GM10248 (cell line): ENCODE data around the gene ZBED4.

Experiments used
- CTCF ChIA-PET: fragments of 300-600 bp; sonication (Branson Sonifier 250); formaldehyde crosslinking; extraction: SDS; loops from one replicate; lab custom pipeline; 2021; ENCODE audit warnings: antibody characterized with exemption; lab: Yijun Ruan, JAX
- POLR2A ChIA-PET: fragments of 350-650 bp; sonication (Branson Sonifier 250); formaldehyde crosslinking; extraction: SDS; loops from one replicate; lab custom pipeline; 2020; ENCODE audit warnings: antibody characterized with exemption; lab: Yijun Ruan, JAX
- DNase-seq: peaks from one replicate; pipeline ENCODE4 v3.0.0; 2012; ENCODE audit errors: extremely low spot score
- CTCF ChIP-seq: IDR thresholded peaks from 2 replicates; pipeline ENCODE4 v1.5.1; 2012; ENCODE audit warnings: mild to moderate bottlenecking, low read depth; ENCODE audit errors: extremely low read depth, missing control alignments, control extremely low read depth

Gene ZBED4, protein sequence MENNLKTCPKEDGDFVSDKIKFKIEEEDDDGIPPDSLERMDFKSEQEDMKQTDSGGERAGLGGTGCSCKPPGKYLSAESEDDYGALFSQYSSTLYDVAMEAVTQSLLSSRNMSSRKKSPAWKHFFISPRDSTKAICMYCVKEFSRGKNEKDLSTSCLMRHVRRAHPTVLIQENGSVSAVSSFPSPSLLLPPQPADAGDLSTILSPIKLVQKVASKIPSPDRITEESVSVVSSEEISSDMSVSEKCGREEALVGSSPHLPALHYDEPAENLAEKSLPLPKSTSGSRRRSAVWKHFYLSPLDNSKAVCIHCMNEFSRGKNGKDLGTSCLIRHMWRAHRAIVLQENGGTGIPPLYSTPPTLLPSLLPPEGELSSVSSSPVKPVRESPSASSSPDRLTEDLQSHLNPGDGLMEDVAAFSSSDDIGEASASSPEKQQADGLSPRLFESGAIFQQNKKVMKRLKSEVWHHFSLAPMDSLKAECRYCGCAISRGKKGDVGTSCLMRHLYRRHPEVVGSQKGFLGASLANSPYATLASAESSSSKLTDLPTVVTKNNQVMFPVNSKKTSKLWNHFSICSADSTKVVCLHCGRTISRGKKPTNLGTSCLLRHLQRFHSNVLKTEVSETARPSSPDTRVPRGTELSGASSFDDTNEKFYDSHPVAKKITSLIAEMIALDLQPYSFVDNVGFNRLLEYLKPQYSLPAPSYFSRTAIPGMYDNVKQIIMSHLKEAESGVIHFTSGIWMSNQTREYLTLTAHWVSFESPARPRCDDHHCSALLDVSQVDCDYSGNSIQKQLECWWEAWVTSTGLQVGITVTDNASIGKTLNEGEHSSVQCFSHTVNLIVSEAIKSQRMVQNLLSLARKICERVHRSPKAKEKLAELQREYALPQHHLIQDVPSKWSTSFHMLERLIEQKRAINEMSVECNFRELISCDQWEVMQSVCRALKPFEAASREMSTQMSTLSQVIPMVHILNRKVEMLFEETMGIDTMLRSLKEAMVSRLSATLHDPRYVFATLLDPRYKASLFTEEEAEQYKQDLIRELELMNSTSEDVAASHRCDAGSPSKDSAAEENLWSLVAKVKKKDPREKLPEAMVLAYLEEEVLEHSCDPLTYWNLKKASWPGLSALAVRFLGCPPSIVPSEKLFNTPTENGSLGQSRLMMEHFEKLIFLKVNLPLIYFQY

DNA sequence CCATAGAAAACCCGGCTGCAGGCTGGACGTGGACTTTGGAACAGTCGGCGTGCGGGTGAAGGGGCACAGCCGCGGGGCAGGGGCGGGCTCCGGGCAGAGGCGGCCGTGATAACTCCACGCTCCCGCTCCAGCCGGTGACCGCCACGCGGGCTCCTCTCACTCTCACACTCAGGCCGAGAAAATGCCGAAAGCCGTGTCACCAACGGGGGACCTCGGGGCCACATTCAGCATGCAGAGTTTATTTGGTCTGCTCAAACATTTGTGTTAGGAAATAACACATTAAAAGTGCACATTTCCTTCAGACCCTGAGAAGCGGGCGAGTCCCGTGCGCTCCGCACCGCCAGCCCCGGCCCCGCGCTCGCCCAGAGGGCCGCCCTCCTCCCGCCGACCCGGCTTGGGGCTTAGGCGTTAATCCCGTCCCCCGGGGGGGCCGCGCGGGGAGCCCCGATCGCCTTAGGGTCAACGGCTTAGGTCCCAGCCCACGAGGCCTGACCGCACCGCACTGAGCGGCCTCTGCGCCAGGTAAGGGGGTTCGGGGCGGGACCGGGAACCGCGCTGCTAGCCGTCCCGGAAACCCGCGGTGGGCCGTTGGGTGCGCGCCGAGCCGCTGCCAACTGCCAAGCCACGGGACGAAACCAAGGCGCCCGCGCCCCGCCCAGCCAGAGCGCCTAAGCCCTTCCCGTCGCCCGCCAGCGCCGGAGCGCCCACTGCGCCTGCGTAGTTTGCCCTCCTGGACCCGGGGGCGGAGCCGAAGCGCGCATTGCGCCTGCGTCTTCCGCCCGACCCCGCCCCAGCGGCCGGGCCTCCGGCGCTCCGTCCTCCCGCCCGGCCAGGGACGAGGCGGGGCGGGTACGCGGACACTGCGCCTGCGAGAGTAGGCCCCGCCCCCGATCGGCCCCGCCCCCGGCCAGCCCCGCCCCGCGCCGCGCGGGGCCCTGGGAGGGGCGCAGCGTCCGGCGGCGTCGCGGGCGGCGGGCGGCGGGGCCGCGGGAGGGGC lies at the start of gene ZBED4:
ZBED4 (plus strand) TSS at position 947 of the 997 bp plus-strand sequence. CDS start 29,819 bp downstream, outside the sequence.
- TF ChIP-seq CTCF, result no peak
- peak; percentile 100 for DNase-seq
- CTCF ChIA-PET, result no interaction called here
- POLR2A ChIA-PET, result no interaction called here

DNA sequence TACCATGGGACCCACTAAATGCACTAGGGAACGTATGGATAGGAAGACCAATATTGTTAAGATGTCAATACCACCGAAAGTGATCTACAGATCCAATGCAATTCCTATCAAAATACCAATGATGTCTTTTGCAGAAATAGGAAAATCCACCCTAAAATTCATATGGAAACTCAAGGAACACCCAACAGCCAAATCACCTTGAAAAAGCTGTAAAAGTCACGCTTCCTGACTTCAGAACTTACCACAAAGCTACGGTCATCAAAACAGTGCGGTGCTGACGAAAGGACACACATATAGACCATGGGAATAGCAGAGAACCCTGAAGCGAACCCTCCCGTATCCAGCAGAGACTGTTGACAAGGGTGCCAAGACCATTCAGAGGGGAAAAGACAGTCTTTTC lies 46.5 kb upstream of the ZBED4 start:
- ChIA-PET POLR2A (no interaction called here), CTCF (no interaction called here)
- no peak for DNase-seq
- no peak for TF ChIP-seq CTCF

DNA sequence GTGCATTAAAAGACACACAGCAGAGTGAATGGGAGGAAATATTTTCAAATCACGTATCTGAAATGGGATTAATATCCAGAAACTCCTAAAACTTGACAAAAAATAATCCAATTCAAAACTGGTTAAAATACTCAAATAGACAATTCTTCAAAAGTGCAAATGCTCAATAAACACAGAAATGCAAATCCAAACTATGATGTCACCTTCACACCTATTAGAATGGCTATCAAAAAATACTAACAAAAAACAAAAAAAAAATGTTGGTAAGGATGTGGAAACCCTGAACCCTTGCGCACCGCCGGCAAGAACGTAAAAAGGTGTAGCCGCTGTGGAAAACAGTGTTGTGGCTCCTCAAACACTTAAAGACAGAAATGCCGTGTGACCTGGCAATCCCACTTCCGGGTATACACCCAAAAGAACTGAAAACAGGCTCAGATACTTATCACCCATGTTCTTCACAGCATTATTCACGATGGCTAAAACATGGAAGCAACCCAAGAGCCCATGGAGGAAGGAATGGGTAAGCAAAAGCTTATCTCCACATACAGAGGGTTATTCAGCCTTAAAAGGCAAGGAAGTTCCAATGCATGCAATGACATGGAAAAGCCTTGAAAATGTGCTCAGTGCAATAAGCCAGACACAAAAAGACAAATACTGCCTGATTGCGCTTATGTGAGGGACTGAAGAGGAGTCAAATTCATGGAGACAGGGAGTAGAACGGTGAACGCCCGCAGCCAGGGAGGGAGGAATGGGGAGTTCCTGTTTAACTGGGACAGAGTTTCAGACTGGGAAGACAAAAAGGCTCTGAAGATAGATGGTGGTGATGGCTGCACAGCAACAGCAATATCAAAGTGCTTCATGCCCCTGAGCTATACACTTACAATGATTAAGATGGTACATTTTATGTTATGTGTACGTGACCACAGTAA lies 45.6 kb upstream of the ZBED4 start:
- DNase-seq, result no peak
- ChIA-PET CTCF (interaction anchor here (1.3 to 1.6 kb wide), 2 partner anchors 9 to 13 kb away, joined by 3 to 4 read pairs; no protein-coding TSS in a partner anchor), POLR2A (no interaction called here)
- no peak for TF ChIP-seq CTCF

- ChIA-PET POLR2A (no interaction called here), CTCF (interaction anchor here (2.6 kb wide), 1 partner anchor 11 kb away, joined by 9 read pairs; no protein-coding TSS in a partner anchor)
Measured at GRCh38 chr22:49810363-49811019, 43.2 kb upstream of the ZBED4 start.

More at GRCh38 chr22:49810363-49811019, 43.2 kb upstream of the ZBED4 start:
- TF ChIP-seq CTCF, result no peak
- no peak for DNase-seq
